OCI-LY3 (cell line): ENCODE results near the gene CDH4.

Source experiments
- EZH2phosphoT487 ChIP-seq: fragments of 200-600 bp; shearing (Covaris generic); IDR thresholded peaks from 2 replicates; pipeline ENCODE4 v1.6.1; 2018; ENCODE audit warnings: antibody characterized with exemption, mixed run types, low read depth
- TF ChIP-seq, protein P1 (sequence below): fragments of 200-600, 300-600 bp; sonication (generic); IDR thresholded peaks from 2 replicates; pipeline ENCODE4 v1.5.1; 2014; ENCODE audit warnings: antibody characterized with exemption, low read length, low read depth

DNA sequence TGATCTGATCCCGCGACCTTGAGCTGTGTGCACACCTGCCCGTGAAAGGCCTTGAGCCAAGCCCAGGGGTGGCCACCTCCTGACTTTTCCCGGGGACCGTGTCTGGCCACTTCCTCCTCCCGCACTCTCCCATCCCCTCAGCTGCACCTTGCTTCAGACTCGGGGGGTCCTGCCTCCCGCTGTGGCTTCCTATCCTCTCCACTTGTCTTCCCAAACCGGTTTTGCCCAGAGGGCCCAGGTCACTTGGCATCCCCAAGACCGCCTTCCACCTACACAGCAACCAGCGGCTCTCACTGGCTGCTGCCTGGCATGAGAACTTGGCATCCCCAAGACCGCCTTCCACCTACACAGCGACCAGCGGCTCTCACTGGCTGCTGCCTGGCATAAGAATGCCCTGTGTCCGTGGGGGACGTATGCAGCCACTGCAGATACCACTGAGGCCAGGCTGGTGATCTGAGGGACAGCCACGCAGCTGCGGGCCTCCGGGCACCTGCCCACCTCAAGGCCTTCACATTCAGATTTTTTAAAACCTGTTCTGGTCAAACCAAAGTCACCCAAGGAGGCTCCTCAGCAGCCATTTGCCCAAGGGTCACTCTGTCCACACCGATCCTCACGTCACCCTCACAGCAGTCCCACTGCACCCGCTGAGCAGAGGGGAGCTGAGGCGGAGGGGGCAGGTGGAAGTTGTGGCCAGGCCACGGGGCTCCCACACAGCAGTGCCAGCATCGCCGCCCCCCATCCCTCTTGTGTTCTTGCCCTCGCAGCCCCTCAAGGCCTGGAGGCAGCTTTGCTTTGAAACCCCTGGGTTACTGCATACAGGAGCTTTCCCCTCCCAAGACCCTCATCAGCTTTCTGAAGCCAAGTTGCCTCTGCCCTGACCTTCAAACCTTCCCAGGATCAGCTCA, 568.1 kb downstream of the CDH4 start:
- TF ChIP-seq, protein P1, sequence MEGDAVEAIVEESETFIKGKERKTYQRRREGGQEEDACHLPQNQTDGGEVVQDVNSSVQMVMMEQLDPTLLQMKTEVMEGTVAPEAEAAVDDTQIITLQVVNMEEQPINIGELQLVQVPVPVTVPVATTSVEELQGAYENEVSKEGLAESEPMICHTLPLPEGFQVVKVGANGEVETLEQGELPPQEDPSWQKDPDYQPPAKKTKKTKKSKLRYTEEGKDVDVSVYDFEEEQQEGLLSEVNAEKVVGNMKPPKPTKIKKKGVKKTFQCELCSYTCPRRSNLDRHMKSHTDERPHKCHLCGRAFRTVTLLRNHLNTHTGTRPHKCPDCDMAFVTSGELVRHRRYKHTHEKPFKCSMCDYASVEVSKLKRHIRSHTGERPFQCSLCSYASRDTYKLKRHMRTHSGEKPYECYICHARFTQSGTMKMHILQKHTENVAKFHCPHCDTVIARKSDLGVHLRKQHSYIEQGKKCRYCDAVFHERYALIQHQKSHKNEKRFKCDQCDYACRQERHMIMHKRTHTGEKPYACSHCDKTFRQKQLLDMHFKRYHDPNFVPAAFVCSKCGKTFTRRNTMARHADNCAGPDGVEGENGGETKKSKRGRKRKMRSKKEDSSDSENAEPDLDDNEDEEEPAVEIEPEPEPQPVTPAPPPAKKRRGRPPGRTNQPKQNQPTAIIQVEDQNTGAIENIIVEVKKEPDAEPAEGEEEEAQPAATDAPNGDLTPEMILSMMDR, result no peak
- no peak for TF ChIP-seq EZH2phosphoT487
